Measurements from ENCODE around the gene RFX1. TPM values are rescaled to one million over a fixed set of nuclear protein-coding genes. Genes with fewer than 3 reads are reported as not detected.

Gene RFX1
- total and polyA plus RNA-seq, 2 of the 13 experiments (the other 11 are each of a cell fraction or from before 2014, with no cell fraction given): 1.1 to 1.3 TPM

- in situ Hi-C loops (cut with HindIII; ENCODE audit: extremely low pct_ligation_motif_present, low pct_unique_long_range_greater_than_20kb) (no loop called here), intact Hi-C loops (cut with micrococcal nuclease; ENCODE audit: unreplicated experiment) (no loop called here)
- no TSS peak for BruUV-seq (replicated peaks)
- Histone ChIP-seq H3K9me3 (ENCODE audit: low read length) (no peaks in the 10 kb centered on the region), H3K9ac (ENCODE audit: insufficient read depth, low read depth, low read length) (no peak overlapping the region), H3K27ac (ENCODE audit: extremely low read length, insufficient read depth, low read length) (no peak overlapping the region), H3K4me3 (replicated peaks in 1 of 3; ENCODE audit: insufficient read depth in 1 of 3, low read depth in 2 of 3, low read length in 3 of 3) (no peak overlapping the region), H3K27me3 (ENCODE audit: control insufficient read depth in 1 of 2, insufficient read depth in 2 of 2, low read length in 2 of 2) (no peaks in the 10 kb centered on the region; a peak in 1 of 5 replicates), H3K4me1 (ENCODE audit: insufficient read depth, low read length) (no peaks in the 10 kb centered on the region), H2AFZ (ENCODE audit: low read length) (no peak overlapping the region), H3K79me2 (ENCODE audit: insufficient read depth, low read length) (no peaks in the 10 kb centered on the region), H3K4me2 (ENCODE audit: low read depth, low read length) (no peak overlapping the region), H4K20me1 (ENCODE audit: insufficient read depth, low read length) (no peaks in the 10 kb centered on the region), H3K36me3 (replicated peaks in 1 of 2; ENCODE audit: control insufficient read depth in 1 of 2, insufficient read depth in 2 of 2, low read length in 2 of 2) (peaks cover 13 to 26% of the 10 kb centered on the region in 2 experiments; a peak in 4 of 5 replicates)
- 95% methylated on average over 18 of the region's 22 CpGs for WGBS (ENCODE audit: low lambda C conversion rate)
- FAIRE-seq (no peak), ATAC-seq (no peak), DNase-seq (ENCODE audit: low spot score) (no peak)
- CTCF ChIA-PET (ENCODE audit: low intra/inter-chr PET ratio, low total read pairs): no interaction called here
- POLR2A ChIA-PET: no interaction called here
- TF ChIP-seq IKZF1 (IDR thresholded peaks at IDR 0.05) (no peak), PRDM10 (CRISPR knock-in tag; IDR thresholded peaks at IDR 0.05; ENCODE audit: low read depth) (no peak), HMG20B (CRISPR knock-in tag; conservative IDR thresholded peaks at IDR 0.05) (no peak), FOXM1 (CRISPR knock-in tag; IDR thresholded peaks at IDR 0.05) (no peak), TFDP2 (CRISPR knock-in tag; IDR thresholded peaks at IDR 0.05) (no peak), RFX1 (IDR thresholded peaks at IDR 0.05) (no peak), NFKBIZ (CRISPR knock-in tag; IDR thresholded peaks at IDR 0.05) (no peak), GMEB1 (CRISPR knock-in tag; IDR thresholded peaks at IDR 0.05; ENCODE audit: borderline replicate concordance) (no peak), SP140L (CRISPR knock-in tag; IDR thresholded peaks at IDR 0.05; ENCODE audit: borderline replicate concordance) (no peak), HBP1 (CRISPR knock-in tag; IDR thresholded peaks at IDR 0.05; ENCODE audit: low read depth) (no peak), ZNF616 (CRISPR knock-in tag; IDR thresholded peaks at IDR 0.05; ENCODE audit: low read depth) (no peak), ZFP91 (CRISPR knock-in tag; IDR thresholded peaks at IDR 0.05; ENCODE audit: borderline replicate concordance) (no peak), MYPOP (CRISPR knock-in tag; IDR thresholded peaks at IDR 0.05) (no peak)
Observed at GRCh38 chr19:13996928-13997630, 9.0 kb downstream of the RFX1 start.
